ENCODE results near the gene SLC46A1. TPM values are rescaled to one million over a fixed set of nuclear protein-coding genes. Genes with fewer than 3 reads are reported as not detected.

The SLC46A1 gene
- total RNA-seq, 2 experiments from 2014 or later, result 1.8 to 2.4 TPM

GRCh38 chr17:28372203-28372944 lies 33.6 kb downstream of the SLC46A1 start:
- Mint-ChIP-seq H3K4me1 (ENCODE audit: low read depth) (peaks cover 21% of the 10 kb centered on the region), H3K27ac (no peak overlapping the region), H3K9me3 (no peaks in the 10 kb centered on the region), H3K36me3 (ENCODE audit: low read depth) (peaks cover 6% of the 10 kb centered on the region), H3K27me3 (ENCODE audit: low read depth) (no peaks in the 10 kb centered on the region), H3K4me3 (peak overlapping the region; percentile 79)
- intact Hi-C loops (cut with micrococcal nuclease), result loop anchor here (1.0 to 5.0 kb wide), 2 partner anchors 53 to 175 kb away; partner anchors contain the start of gene TMEM97
- peak; percentile 34 for DNase-seq
- CTCF ChIA-PET, result interaction anchor here (1.1 to 1.3 kb wide), 2 partner anchors 9 to 44 kb away, joined by 3 to 6 read pairs; no protein-coding TSS in a partner anchor

- Mint-ChIP-seq H3K4me1 (ENCODE audit: low read depth) (peaks cover 21% of the 10 kb centered on the region), H3K4me3 (peak within 1 kb of the TSS; percentile 89), H3K27ac (peak within 1 kb of the TSS; percentile 47), H3K27me3 (ENCODE audit: low read depth) (no peaks in the 10 kb centered on the region), H3K36me3 (ENCODE audit: low read depth) (peaks cover 8% of the 10 kb centered on the region), H3K9me3 (no peaks in the 10 kb centered on the region)
- intact Hi-C loops (cut with micrococcal nuclease), result loop anchor here (1.0 to 5.0 kb wide), 5 partner anchors 13 to 176 kb away; partner anchors contain the start of genes IFT20, POLDIP2, TMEM97 and TNFAIP1
- DNase-seq, result peak; percentile 85
- CTCF ChIA-PET, result interaction anchor here (1.1 kb wide), 1 partner anchor 45 kb away, joined by 3 read pairs; no protein-coding TSS in a partner anchor
These were observed 34.5 kb downstream of the SLC46A1 start, which contains the start of gene SARM1 for GRCh38 chr17:28371245-28372202. SARM1 (plus strand) TSS chr17:28371694; CDS start chr17:28372033, 339 bp downstream.

DNA sequence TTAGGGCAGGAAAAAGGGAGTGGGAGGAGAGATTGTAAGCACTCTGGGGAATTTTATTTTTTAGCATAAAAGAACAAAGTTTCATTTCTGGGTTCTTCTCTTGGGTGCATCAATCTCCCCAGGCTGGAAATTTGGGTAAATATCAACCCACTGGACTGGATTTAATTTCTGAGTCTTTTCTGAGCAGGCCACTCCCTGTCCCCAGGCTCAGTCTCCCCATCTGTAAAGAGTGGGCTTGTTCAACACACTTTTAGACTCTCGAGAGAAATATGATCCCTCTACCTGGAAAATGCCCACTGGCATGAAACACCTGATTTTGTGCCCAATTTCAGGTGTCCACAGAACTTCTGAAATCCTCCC lies 35.3 kb downstream of the SLC46A1 start:
- no peak for DNase-seq
- peak overlapping the region; percentile 89 for H3K4me3 Mint-ChIP-seq
- H3K36me3 Mint-ChIP-seq (ENCODE audit: low read depth), result peaks cover 9% of the 10 kb centered on the region
- CTCF ChIA-PET, result no interaction called here
- H3K27ac Mint-ChIP-seq, result peak overlapping the region; percentile 31
- peaks cover 21% of the 10 kb centered on the region for H3K4me1 Mint-ChIP-seq (ENCODE audit: low read depth)
- H3K9me3 Mint-ChIP-seq, result no peaks in the 10 kb centered on the region
- intact Hi-C loops (cut with micrococcal nuclease), result loop anchor here (1.0 to 5.0 kb wide), 4 partner anchors 13 to 177 kb away; partner anchors contain the start of genes IFT20, POLDIP2 and TNFAIP1
- no peaks in the 10 kb centered on the region for H3K27me3 Mint-ChIP-seq (ENCODE audit: low read depth)

DNA sequence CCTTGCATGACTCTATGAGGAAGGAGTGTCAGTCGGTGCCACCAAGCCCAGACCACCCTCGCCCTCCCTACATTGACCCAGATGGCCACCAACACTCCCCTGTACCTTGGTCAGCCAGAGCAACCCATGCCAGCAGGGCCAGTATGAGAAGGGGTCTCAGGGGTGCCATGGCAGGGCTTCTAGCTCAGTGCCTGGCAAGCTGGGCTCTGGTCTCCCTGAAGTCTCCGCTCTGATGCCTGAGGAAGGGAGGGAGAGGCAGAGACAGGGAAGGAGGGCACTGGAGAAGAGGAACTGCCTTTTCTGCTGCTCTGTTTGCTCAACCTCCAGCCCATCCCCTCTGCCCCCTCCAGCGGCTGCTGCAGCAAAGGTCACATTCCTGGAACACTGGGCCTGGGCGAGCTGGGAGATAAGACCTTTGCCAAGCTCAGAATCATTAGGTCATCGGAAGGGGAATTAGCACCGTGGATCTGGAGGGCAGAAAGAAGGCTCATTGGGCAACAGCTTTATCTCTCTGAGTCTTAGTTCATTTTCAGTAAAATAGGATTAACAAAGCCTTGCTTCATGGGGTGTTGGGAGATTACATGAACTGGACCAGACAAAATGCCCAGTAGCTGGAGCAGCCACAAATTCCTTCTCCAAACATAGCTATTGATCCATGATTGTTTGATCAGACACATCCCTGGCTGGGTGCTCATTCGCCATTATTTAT lies 35.8 kb downstream of the SLC46A1 start, which contains the start of gene VTN:
TSS of gene VTN (minus strand) at position 273 of the 709 bp plus-strand sequence. CDS start at position 169, 104 bp downstream.
- CTCF ChIA-PET, result no interaction called here
- Mint-ChIP-seq H3K36me3 (ENCODE audit: low read depth) (peaks cover 9% of the 10 kb centered on the region), H3K27ac (peak within 1 kb of the TSS; percentile 31), H3K9me3 (no peaks in the 10 kb centered on the region), H3K4me3 (peak within 1 kb of the TSS; percentile 89), H3K27me3 (ENCODE audit: low read depth) (no peaks in the 10 kb centered on the region), H3K4me1 (ENCODE audit: low read depth) (peaks cover 21% of the 10 kb centered on the region)
- no peak for DNase-seq
- intact Hi-C loops (cut with micrococcal nuclease), result loop anchor here (5.0 kb wide), 1 partner anchor 177 kb away; no protein-coding TSS in a partner anchor

- no peak for DNase-seq
- H3K4me3 Mint-ChIP-seq, result no peak overlapping the region
- no peaks in the 10 kb centered on the region for H3K9me3 Mint-ChIP-seq
- CTCF ChIA-PET, result no interaction called here
- intact Hi-C loops (cut with micrococcal nuclease), result loop anchor here (5.0 kb wide), 1 partner anchor 178 kb away; no protein-coding TSS in a partner anchor
- H3K4me1 Mint-ChIP-seq (ENCODE audit: low read depth), result peaks cover 21% of the 10 kb centered on the region
- no peaks in the 10 kb centered on the region for H3K27me3 Mint-ChIP-seq (ENCODE audit: low read depth)
- peaks cover 7% of the 10 kb centered on the region for H3K36me3 Mint-ChIP-seq (ENCODE audit: low read depth)
- no peak overlapping the region for H3K27ac Mint-ChIP-seq
These were observed 36.4 kb downstream of the SLC46A1 start for GRCh38 chr17:28369684-28370034.

- H3K27ac Mint-ChIP-seq, result no peak overlapping the region
- peaks cover 7% of the 10 kb centered on the region for H3K36me3 Mint-ChIP-seq (ENCODE audit: low read depth)
- no peaks in the 10 kb centered on the region for H3K9me3 Mint-ChIP-seq
- intact Hi-C loops (cut with micrococcal nuclease), result no loop called here
- CTCF ChIA-PET, result no interaction called here
- peaks cover 21% of the 10 kb centered on the region for H3K4me1 Mint-ChIP-seq (ENCODE audit: low read depth)
- H3K27me3 Mint-ChIP-seq (ENCODE audit: low read depth), result no peaks in the 10 kb centered on the region
- no peak for DNase-seq
- H3K4me3 Mint-ChIP-seq, result no peak overlapping the region
These were observed 36.9 kb downstream of the SLC46A1 start for GRCh38 chr17:28368915-28369683.

DNA sequence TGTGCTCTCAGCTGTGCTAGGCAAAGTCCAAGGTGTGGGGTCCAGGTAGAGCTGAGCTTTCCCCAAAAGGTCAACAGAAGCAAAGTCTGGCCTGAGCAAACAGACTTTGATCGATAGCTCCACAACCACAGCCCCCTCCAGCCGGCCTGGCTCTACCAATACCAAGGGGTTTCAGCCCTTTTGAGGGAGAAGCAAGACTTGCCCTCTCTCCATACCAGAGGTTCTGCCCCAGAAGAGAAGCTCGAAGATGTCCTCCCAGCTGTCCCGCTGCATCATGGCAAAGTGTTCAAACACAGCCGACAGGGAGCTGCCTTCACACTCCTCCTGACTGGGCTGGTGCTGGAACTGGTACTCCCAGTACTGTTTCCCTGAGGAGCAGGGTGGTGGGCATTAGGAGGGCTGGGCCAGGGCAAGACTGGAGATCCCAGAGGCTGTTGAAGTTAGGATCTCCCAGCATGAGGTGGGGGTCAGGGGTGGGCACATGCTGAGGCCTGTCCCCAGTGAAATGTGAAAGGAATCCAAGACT lies 37.6 kb downstream of the SLC46A1 start:
- Mint-ChIP-seq H3K4me3 (no peak overlapping the region), H3K27ac (no peak overlapping the region), H3K9me3 (no peaks in the 10 kb centered on the region), H3K36me3 (ENCODE audit: low read depth) (peaks cover 7% of the 10 kb centered on the region), H3K27me3 (ENCODE audit: low read depth) (no peaks in the 10 kb centered on the region), H3K4me1 (ENCODE audit: low read depth) (peaks cover 17% of the 10 kb centered on the region)
- CTCF ChIA-PET, result no interaction called here
- intact Hi-C loops (cut with micrococcal nuclease), result no loop called here
- no peak for DNase-seq

GRCh38 chr17:28367641-28368305 lies 38.2 kb downstream of the SLC46A1 start:
- no peak overlapping the region for H3K4me3 Mint-ChIP-seq
- H3K9me3 Mint-ChIP-seq, result no peaks in the 10 kb centered on the region

DNA sequence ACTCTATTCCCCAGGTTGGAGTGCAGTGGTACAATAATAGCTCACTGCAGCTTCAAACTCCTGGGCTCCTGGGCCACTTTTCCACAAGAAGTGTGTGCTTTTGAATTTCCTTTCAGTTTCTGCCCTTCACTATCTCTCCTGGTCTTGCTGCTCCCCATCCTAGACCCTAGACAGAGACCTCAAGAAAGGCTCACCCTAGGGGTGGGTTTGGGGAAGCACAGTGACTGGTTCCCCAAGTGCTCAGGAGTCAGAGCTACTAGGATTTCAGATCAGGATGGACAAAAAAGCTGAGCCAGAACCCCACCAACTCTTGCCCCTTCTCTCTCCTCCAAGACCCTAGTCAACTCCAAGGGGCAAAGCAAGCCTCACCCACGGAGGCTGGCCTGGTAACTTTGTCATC lies 39.4 kb downstream of the SLC46A1 start:
- intact Hi-C loops (cut with micrococcal nuclease), result no loop called here
- DNase-seq, result no peak
- H3K36me3 Mint-ChIP-seq (ENCODE audit: low read depth), result peaks cover 7% of the 10 kb centered on the region
- H3K27me3 Mint-ChIP-seq (ENCODE audit: low read depth), result no peaks in the 10 kb centered on the region
- H3K27ac Mint-ChIP-seq, result no peak overlapping the region
- peaks cover 4% of the 10 kb centered on the region for H3K4me1 Mint-ChIP-seq (ENCODE audit: low read depth)
- CTCF ChIA-PET, result no interaction called here
- H3K9me3 Mint-ChIP-seq, result no peaks in the 10 kb centered on the region
- H3K4me3 Mint-ChIP-seq, result no peak overlapping the region

More at GRCh38 chr17:28367641-28368305, 38.2 kb downstream of the SLC46A1 start:
- intact Hi-C loops (cut with micrococcal nuclease), result no loop called here
- CTCF ChIA-PET, result no interaction called here
- Mint-ChIP-seq H3K27ac (no peak overlapping the region), H3K4me1 (ENCODE audit: low read depth) (peaks cover 11% of the 10 kb centered on the region), H3K36me3 (ENCODE audit: low read depth) (peaks cover 7% of the 10 kb centered on the region), H3K27me3 (ENCODE audit: low read depth) (no peaks in the 10 kb centered on the region)
- DNase-seq, result no peak

DNA sequence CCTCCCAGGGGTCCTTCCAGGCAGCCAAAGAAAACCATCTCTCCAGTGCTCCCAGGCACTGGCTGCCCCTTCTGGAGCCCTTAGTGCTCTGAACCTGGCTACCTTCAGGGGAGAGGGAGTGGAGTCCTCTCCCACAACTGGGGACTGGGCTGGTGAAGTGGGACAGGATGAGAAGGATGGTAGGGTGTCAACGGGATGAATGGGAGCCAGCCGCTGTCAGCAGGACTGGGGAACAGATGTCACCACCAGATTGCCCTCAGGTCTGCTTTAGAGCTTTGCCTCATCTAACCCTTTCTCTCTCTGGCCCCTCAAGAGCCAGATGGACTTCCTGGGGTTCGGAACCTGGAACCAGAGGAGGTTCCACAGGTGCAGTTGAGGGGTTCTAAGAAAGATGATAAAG lies 40.5 kb downstream of the SLC46A1 start:
- Mint-ChIP-seq H3K27ac (no peak overlapping the region), H3K27me3 (ENCODE audit: low read depth) (no peaks in the 10 kb centered on the region), H3K4me3 (no peak overlapping the region), H3K9me3 (no peaks in the 10 kb centered on the region), H3K36me3 (ENCODE audit: low read depth) (peaks cover 12% of the 10 kb centered on the region), H3K4me1 (ENCODE audit: low read depth) (no peaks in the 10 kb centered on the region)
- intact Hi-C loops (cut with micrococcal nuclease), result no loop called here
- no peak for DNase-seq
- CTCF ChIA-PET, result no interaction called here
